ENCODE results near the gene WDR18. TPM values are rescaled to one million over a fixed set of nuclear protein-coding genes. Genes with fewer than 3 reads are reported as not detected.
A peak's percentile ranks its signal among the peaks of the same experiment; 100 is the strongest.

WDR18 gene
- total and polyA plus RNA-seq, 4 donors = 24.3 to 45.3 (median 37.7) TPM

DNA sequence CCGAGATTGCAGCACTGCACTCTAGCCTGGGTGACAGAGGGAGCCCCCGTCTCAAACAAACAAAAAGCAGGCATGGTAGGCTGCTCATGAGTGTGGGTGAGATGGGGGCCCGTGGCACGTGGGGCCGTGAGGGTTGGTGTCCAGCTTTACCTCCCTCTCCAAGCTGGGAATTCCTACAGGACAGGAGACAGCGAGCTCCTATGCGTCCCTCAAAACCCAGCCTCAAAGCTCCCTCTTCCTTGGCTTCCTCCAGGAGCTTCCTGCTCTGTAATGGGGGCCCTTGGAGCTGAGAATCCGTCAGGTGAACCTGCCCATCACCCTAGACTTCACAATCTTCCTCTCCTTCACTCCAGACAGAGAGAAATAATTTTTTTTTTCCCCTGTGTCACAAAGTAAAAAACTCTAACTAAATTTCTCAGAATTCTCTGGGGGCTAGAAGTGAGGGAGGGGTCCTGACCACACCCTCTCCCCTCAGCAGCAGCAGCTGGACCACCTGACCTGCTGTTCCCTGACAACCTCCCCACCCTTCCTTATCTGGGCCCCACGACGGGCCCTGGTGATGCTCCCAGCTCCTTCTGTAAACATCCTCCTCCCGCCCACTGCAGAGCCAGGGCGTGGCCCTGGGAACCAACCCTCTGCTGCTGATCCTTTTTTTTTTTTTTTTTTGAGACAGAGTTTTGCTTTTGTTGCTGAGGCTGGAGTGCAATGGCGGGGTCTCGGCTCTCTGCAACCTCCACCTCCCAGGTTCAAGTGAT lies 22.1 kb upstream of the WDR18 start:
- WGBS = 82% methylated on average over 14 of the region's 14 CpGs
- H3K4me1 ChIP-seq (ENCODE audit: control insufficient read depth in 4 of 4, insufficient read depth in 4 of 4, low read length in 3 of 4) = no peaks in the 10 kb centered on the region
- no peak overlapping the region for H3K9ac ChIP-seq (ENCODE audit: low read depth in 1 of 2, low read length in 2 of 2)

DNA sequence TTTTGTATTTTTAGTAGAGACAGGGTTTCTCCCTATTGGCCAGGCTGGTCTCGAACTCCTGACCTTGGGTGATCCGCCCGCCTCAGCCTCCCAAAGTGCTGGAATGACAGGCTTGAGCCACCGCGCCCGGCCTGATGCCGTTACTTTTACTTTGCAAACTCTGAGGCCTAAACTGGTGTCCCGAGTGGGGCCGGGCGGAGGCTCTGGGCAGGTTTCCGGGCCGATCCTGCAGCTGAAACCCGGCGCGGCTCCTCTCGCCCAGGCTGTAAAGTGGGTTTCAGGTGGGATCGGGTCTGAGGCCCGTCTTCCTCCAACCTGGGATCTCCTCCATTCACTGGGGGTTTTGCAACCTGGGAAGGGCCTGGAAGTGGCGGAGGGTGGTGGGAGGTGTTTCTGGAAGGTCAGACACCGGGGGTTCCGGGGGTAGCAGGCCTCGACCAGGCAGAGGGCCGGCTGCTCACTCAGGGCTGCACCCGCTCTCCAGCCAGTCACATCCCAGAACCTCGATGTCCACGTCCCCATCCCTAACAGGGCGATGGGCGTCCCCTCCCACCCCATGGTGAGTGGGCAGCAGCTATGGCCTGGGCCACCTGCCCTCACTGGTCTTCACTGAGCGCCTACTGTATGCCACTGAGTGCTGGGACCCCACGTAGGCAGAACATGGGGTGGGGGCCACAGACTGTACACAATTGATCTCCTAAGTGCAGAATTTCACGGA lies 21.3 kb upstream of the WDR18 start:
- WGBS = 90% methylated on average over 31 of the region's 31 CpGs
- no peaks in the 10 kb centered on the region for H3K27me3 ChIP-seq (ENCODE audit: control insufficient read depth in 4 of 4, insufficient read depth in 4 of 4, low read length in 3 of 4)
- no peak for DNase-seq (ENCODE audit: low spot score)
- peaks cover 0 to 18% (median 2%) of the 10 kb centered on the region in 4 donors for H3K36me3 ChIP-seq (ENCODE audit: control insufficient read depth in 4 of 4, insufficient read depth in 3 of 4, low read depth in 1 of 4, low read length in 3 of 4)
- no peak overlapping the region for H3K9ac ChIP-seq (ENCODE audit: low read depth in 1 of 2, low read length in 2 of 2)
- H3K4me3 ChIP-seq (ENCODE audit: low read depth in 1 of 3, low read length in 3 of 3) = no peak overlapping the region
- no peaks in the 10 kb centered on the region for H3K9me3 ChIP-seq (ENCODE audit: control insufficient read depth in 4 of 4, low read length in 3 of 4)
- H3K27ac ChIP-seq (ENCODE audit: low read depth in 1 of 2, low read length in 2 of 2) = no peak overlapping the region
- no peaks in the 10 kb centered on the region for H3K4me1 ChIP-seq (ENCODE audit: control insufficient read depth in 4 of 4, insufficient read depth in 4 of 4, low read length in 3 of 4)
- TF ChIP-seq YY1 (IDR thresholded peaks at IDR 0.05) (no peak), TAF1 (conservative IDR thresholded peaks at IDR 0.05) (no peak)
- TF ChIP-seq, protein P1, sequence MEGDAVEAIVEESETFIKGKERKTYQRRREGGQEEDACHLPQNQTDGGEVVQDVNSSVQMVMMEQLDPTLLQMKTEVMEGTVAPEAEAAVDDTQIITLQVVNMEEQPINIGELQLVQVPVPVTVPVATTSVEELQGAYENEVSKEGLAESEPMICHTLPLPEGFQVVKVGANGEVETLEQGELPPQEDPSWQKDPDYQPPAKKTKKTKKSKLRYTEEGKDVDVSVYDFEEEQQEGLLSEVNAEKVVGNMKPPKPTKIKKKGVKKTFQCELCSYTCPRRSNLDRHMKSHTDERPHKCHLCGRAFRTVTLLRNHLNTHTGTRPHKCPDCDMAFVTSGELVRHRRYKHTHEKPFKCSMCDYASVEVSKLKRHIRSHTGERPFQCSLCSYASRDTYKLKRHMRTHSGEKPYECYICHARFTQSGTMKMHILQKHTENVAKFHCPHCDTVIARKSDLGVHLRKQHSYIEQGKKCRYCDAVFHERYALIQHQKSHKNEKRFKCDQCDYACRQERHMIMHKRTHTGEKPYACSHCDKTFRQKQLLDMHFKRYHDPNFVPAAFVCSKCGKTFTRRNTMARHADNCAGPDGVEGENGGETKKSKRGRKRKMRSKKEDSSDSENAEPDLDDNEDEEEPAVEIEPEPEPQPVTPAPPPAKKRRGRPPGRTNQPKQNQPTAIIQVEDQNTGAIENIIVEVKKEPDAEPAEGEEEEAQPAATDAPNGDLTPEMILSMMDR (IDR thresholded peaks at IDR 0.05; ENCODE audit: low read depth, low read length, missing input control) = no peak
- TF ChIP-seq, protein P2, sequence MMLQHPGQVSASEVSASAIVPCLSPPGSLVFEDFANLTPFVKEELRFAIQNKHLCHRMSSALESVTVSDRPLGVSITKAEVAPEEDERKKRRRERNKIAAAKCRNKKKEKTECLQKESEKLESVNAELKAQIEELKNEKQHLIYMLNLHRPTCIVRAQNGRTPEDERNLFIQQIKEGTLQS (IDR thresholded peaks at IDR 0.05) = no peak

More for the DNA sequence above, 22.1 kb upstream of the WDR18 start:
- Histone ChIP-seq H3K27ac (ENCODE audit: low read depth in 1 of 2, low read length in 2 of 2) (no peak overlapping the region), H3K36me3 (ENCODE audit: control insufficient read depth in 4 of 4, insufficient read depth in 3 of 4, low read depth in 1 of 4, low read length in 3 of 4) (peaks cover 0 to 16% (median 2%) of the 10 kb centered on the region in 4 donors), H3K27me3 (ENCODE audit: control insufficient read depth in 4 of 4, insufficient read depth in 4 of 4, low read length in 3 of 4) (no peaks in the 10 kb centered on the region), H3K9me3 (ENCODE audit: control insufficient read depth in 4 of 4, low read length in 3 of 4) (no peaks in the 10 kb centered on the region), H3K4me3 (ENCODE audit: low read depth in 1 of 3, low read length in 3 of 3) (no peak overlapping the region)
- peak; percentile 85 for DNase-seq (ENCODE audit: low spot score)
- no peak for TF ChIP-seq YY1 (IDR thresholded peaks at IDR 0.05)
- TF ChIP-seq EGR1 (IDR thresholded peaks at IDR 0.05; ENCODE audit: low read depth in 2 of 2) = no peak
- TF ChIP-seq, protein P3, sequence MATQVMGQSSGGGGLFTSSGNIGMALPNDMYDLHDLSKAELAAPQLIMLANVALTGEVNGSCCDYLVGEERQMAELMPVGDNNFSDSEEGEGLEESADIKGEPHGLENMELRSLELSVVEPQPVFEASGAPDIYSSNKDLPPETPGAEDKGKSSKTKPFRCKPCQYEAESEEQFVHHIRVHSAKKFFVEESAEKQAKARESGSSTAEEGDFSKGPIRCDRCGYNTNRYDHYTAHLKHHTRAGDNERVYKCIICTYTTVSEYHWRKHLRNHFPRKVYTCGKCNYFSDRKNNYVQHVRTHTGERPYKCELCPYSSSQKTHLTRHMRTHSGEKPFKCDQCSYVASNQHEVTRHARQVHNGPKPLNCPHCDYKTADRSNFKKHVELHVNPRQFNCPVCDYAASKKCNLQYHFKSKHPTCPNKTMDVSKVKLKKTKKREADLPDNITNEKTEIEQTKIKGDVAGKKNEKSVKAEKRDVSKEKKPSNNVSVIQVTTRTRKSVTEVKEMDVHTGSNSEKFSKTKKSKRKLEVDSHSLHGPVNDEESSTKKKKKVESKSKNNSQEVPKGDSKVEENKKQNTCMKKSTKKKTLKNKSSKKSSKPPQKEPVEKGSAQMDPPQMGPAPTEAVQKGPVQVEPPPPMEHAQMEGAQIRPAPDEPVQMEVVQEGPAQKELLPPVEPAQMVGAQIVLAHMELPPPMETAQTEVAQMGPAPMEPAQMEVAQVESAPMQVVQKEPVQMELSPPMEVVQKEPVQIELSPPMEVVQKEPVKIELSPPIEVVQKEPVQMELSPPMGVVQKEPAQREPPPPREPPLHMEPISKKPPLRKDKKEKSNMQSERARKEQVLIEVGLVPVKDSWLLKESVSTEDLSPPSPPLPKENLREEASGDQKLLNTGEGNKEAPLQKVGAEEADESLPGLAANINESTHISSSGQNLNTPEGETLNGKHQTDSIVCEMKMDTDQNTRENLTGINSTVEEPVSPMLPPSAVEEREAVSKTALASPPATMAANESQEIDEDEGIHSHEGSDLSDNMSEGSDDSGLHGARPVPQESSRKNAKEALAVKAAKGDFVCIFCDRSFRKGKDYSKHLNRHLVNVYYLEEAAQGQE (IDR thresholded peaks at IDR 0.05) = no peak
- TF ChIP-seq RXRA (IDR thresholded peaks at IDR 0.05) = no peak
- TF ChIP-seq FOXA1 (IDR thresholded peaks at IDR 0.05) = no peak
- TF ChIP-seq, protein P4, sequence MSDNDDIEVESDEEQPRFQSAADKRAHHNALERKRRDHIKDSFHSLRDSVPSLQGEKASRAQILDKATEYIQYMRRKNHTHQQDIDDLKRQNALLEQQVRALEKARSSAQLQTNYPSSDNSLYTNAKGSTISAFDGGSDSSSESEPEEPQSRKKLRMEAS (IDR thresholded peaks at IDR 0.05) = no peak
- no peak for TF ChIP-seq TAF1 (conservative IDR thresholded peaks at IDR 0.05)
- no peak for TF ChIP-seq FOXA2 (IDR thresholded peaks at IDR 0.05)
- TF ChIP-seq, protein P1 (IDR thresholded peaks at IDR 0.05; ENCODE audit: low read depth, low read length, missing input control) = no peak
- no peak for TF ChIP-seq HNF4G (IDR thresholded peaks at IDR 0.05)
- no peak for TF ChIP-seq GABPA (IDR thresholded peaks at IDR 0.05 in 1 of 2, conservative IDR thresholded peaks at IDR 0.05 in 1 of 2)
- TF ChIP-seq NR2F2 (IDR thresholded peaks at IDR 0.05) = no peak
- TF ChIP-seq SP1 (IDR thresholded peaks at IDR 0.05) = no peak
- TF ChIP-seq RAD21 (IDR thresholded peaks at IDR 0.05) = no peak
